Breast epithelium (tissue), 4 donors: ENCODE measurements around the gene FTO. TPM values are rescaled to one million over a fixed set of nuclear protein-coding genes. Genes with fewer than 3 reads are reported as not detected.
A peak's percentile ranks its signal among the peaks of the same experiment; 100 is the strongest.

Experiments
- DNase-seq, 2 donors: peaks; one replicate each; pipeline ENCODE4 v3.0.0-alpha.2; 2019; ENCODE audit warnings: low spot score in 2 of 2
- H3K27ac ChIP-seq, 2 donors: fragments of 200-600 bp; sonication (generic) in 1 of 2; one replicate each; pipeline ENCODE4 v1.5.1; 2016 to 2019; ENCODE audit warnings: mild to moderate bottlenecking in 1 of 2
- H3K27me3 ChIP-seq, 2 donors: fragments of 200-600 bp; sonication (generic) in 1 of 2; one replicate each; pipeline versions ENCODE4 v1.5.1 to v1.6.0; 2017 to 2019; ENCODE audit warnings: control low read depth in 1 of 2, mild to moderate bottlenecking in 1 of 2
- H3K36me3 ChIP-seq: fragments of 200-600 bp; one replicate; pipeline ENCODE4 v1.5.1; 2019
- H3K4me1 ChIP-seq, 2 donors: fragments of 200-600 bp; sonication (generic); one replicate each; pipeline ENCODE4 v1.5.1; 2016 to 2019; ENCODE audit warnings: control low read depth in 1 of 2
- H3K4me3 ChIP-seq, 3 donors: fragments of 200-600 bp; sonication (generic); 1 replicate in 2 of 3; 2 replicates in 1 of 3; pipeline ENCODE4 v1.5.1; 2016 to 2019; ENCODE audit warnings: mild to moderate bottlenecking in 3 of 3, moderate library complexity in 2 of 3
- H3K9me3 ChIP-seq, 2 donors: fragments of 200-600 bp; sonication (generic) in 1 of 2; one replicate each; pipeline ENCODE4 v1.5.1; 2016 to 2019; ENCODE audit warnings: control low read depth in 1 of 2
- POLR2A ChIP-seq: fragments of 450-650 bp; IDR thresholded peaks from one replicate; pipeline ENCODE4 v1.6.1; 2016; ENCODE audit warnings: antibody characterized with exemption, mild to moderate bottlenecking, moderate library complexity
- POLR2AphosphoS5 ChIP-seq, 3 donors: sonication (generic); formaldehyde crosslinking; IDR thresholded peaks; one replicate each; pipeline ENCODE4 v1.6.1; 2017; ENCODE audit warnings: antibody characterized with exemption in 3 of 3
- intact Hi-C: fragments of 100-400 bp; cut with DNase I; formaldehyde crosslinking; loops from one replicate; pipeline ENCODE4 v1.15.1; 2023; ENCODE audit warnings: low total_unique reads
- total RNA-seq, 3 donors: library from RNA; depleted of rRNA; stranded (reverse); fragments of >200 nt; gene quantifications; one replicate each; pipeline ENCODE4 v1.1.0, GENCODE V29; 2016
- TF ChIP-seq, protein P1 (sequence below), 3 donors: fragments of 450-650 bp; IDR thresholded peaks; one replicate each; pipeline ENCODE4 v1.5.1; 2016 to 2017; ENCODE audit warnings: antibody characterized with exemption in 3 of 3, mild to moderate bottlenecking in 3 of 3, moderate library complexity in 3 of 3

Gene FTO
- total RNA-seq, 3 donors from 2014 or later: 109 to 193 (median 174) TPM

DNA sequence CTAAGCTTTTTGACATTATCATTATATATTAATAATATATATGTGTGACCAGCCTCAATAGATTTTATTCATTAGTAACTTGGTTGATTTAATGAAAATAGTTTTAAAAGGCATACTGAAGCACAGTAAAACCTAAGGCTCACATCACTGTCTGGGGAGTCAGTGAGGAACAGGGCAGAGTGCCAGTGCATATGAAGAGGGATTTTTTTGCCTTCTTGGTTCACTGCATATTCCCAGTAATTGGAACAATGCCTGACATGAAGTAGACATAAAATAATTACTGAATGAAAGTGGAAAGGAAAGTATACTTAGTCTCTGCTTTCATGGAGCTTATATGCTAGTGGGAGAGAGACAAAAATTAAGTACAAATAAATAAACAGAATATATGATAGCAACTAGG, 81.1 kb downstream of the FTO start:
- TF ChIP-seq POLR2AphosphoS5 (IDR thresholded peaks at IDR 0.05) (no peak), POLR2A (no peak)
- TF ChIP-seq, protein P1, sequence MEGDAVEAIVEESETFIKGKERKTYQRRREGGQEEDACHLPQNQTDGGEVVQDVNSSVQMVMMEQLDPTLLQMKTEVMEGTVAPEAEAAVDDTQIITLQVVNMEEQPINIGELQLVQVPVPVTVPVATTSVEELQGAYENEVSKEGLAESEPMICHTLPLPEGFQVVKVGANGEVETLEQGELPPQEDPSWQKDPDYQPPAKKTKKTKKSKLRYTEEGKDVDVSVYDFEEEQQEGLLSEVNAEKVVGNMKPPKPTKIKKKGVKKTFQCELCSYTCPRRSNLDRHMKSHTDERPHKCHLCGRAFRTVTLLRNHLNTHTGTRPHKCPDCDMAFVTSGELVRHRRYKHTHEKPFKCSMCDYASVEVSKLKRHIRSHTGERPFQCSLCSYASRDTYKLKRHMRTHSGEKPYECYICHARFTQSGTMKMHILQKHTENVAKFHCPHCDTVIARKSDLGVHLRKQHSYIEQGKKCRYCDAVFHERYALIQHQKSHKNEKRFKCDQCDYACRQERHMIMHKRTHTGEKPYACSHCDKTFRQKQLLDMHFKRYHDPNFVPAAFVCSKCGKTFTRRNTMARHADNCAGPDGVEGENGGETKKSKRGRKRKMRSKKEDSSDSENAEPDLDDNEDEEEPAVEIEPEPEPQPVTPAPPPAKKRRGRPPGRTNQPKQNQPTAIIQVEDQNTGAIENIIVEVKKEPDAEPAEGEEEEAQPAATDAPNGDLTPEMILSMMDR (IDR thresholded peaks at IDR 0.05): no peak
- no peak for DNase-seq
- Histone ChIP-seq H3K9me3 (no peaks in the 10 kb centered on the region), H3K27ac (peak overlapping the region in 1 of 2 donors; percentile 2), H3K4me1 (peaks cover 3 to 4% of the 10 kb centered on the region in 2 donors), H3K4me3 (no peak overlapping the region), H3K27me3 (no peaks in the 10 kb centered on the region), H3K36me3 (no peaks in the 10 kb centered on the region)
- intact Hi-C loops: no loop called here

DNA sequence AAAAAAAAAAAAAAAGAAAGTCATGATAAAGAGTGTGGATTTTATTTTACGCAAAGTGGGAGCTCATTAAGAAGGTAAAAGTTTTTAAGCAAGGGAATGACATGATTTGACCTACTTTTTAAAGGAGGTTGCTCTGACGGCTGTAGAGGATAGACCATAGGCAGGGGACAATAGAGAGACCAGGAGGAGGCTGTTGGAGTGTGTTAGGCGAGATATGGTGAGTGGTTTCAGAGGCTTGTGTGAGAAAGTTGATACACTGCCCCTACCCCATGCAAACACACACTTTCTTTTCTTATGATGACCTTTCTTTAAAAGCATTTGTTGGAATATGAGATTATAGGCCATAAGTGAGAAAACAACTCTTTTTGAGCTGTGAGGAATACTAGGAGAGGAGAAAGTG, 82.0 kb downstream of the FTO start:
- Histone ChIP-seq H3K4me3 (no peak overlapping the region), H3K27me3 (no peaks in the 10 kb centered on the region), H3K27ac (no peak overlapping the region), H3K36me3 (no peaks in the 10 kb centered on the region), H3K9me3 (no peaks in the 10 kb centered on the region), H3K4me1 (peaks cover 3 to 4% of the 10 kb centered on the region in 2 donors)
- intact Hi-C loops: no loop called here
- TF ChIP-seq POLR2AphosphoS5 (IDR thresholded peaks at IDR 0.05) (no peak), POLR2A (no peak)
- TF ChIP-seq, protein P1 (IDR thresholded peaks at IDR 0.05): no peak
- no peak for DNase-seq

DNA sequence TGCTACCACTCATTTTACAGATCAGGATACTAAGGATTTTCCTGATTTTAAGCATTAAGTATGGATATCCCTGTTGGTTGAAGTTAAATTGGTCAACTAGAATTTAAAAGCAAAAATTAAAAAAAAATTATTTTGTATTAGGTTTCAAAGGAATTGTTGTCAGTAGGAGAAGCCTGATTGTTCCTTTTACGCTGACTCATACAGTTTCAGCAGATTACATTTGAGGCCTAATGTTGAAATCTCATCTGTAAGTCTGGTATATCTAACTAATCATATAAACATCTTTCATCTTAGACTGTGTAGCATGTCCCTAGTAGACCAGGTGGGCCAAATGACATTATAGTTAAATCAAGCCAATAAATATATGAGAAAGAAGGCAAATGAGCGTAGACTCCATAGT, 83.5 kb downstream of the FTO start:
- DNase-seq: no peak
- no peaks in the 10 kb centered on the region for H3K36me3 ChIP-seq
- H3K4me1 ChIP-seq: peaks cover 0 to 3% of the 10 kb centered on the region in 2 donors
- intact Hi-C loops: no loop called here
- no peak overlapping the region for H3K27ac ChIP-seq
- H3K4me3 ChIP-seq: no peak overlapping the region
- no peaks in the 10 kb centered on the region for H3K9me3 ChIP-seq
- no peaks in the 10 kb centered on the region for H3K27me3 ChIP-seq
- TF ChIP-seq POLR2AphosphoS5 (IDR thresholded peaks at IDR 0.05): no peak
- TF ChIP-seq, protein P1 (IDR thresholded peaks at IDR 0.05): no peak

DNA sequence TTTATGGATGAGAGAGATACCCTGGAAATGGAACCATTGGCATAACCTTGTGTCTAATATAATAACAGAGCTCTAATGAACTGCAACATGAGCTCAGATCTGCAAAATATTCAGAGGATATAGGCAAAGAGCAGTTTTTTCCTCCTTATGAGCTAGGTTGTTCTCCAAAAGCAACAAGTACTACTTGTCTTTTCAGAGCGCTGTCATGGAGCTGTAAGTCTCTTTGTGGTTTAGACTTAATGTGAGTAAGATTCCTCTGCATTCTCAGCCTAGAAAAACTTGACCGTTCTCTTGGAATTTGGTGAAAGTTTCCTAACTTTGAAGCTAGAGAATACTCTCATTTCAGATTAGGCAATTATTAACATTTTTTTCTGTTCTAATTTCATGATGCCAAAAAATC, 85.2 kb downstream of the FTO start:
- no peak for DNase-seq
- H3K4me1 ChIP-seq: peaks cover 0 to 3% of the 10 kb centered on the region in 2 donors
- no peaks in the 10 kb centered on the region for H3K9me3 ChIP-seq
- no peaks in the 10 kb centered on the region for H3K36me3 ChIP-seq
- no peaks in the 10 kb centered on the region for H3K27me3 ChIP-seq
- TF ChIP-seq, protein P1 (IDR thresholded peaks at IDR 0.05): no peak
- no peak for TF ChIP-seq POLR2A
- TF ChIP-seq POLR2AphosphoS5 (IDR thresholded peaks at IDR 0.05): no peak
- peak overlapping the region; percentile 5 to 41 for H3K27ac ChIP-seq
- H3K4me3 ChIP-seq: no peak overlapping the region
- intact Hi-C loops: no loop called here

DNA sequence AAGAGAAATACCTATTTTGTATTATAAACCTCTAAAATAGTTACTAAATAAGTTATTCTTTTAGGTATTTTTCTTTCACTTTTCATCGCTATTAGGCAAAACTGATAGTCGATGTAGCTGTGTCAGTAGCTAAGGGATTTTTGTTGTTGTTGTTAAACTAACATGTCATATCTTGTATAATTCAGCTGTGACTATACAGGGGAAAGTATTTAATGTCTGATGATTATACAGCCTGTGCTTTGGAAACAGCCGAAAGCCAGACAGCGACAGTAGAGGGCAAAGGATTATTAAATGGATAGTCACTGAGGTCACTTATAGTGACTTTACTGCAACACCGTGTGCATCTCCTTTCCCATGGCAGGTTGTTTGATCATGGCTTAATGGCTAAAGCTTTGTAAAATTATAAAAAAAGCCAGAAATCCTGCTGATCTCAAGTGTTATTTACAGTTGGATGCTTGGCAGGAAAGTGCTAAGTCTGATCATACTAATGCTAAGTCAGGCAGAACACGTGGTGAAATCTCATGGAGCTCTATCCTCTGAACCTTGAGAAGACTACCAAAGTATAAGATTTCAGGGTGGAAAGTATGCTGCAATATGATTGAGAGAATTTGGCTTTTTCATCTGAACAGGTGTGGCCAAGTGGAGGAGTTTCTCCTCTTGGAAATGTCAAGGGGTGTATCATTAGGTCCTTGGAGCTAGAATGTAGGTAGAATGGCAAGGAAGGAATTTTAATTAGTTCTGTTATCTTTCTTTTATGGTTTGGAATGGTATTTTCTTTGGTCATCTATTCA, 88.4 kb downstream of the FTO start:
- intact Hi-C loops: no loop called here
- H3K27me3 ChIP-seq: no peaks in the 10 kb centered on the region
- no peak for DNase-seq
- no peaks in the 10 kb centered on the region for H3K4me1 ChIP-seq
- no peak overlapping the region for H3K27ac ChIP-seq
- H3K9me3 ChIP-seq: no peaks in the 10 kb centered on the region
- no peak overlapping the region for H3K4me3 ChIP-seq
- TF ChIP-seq POLR2AphosphoS5 (IDR thresholded peaks at IDR 0.05) (no peak), POLR2A (no peak)
- H3K36me3 ChIP-seq: no peaks in the 10 kb centered on the region
